SIG-M5 (cell line): ENCODE results near the gene PLD6.

ENCODE experiments used
- DNase-seq: peaks from one replicate; lab custom pipeline; 2025; lab: John Stamatoyannopoulos, UW

The PLD6 gene

DNA sequence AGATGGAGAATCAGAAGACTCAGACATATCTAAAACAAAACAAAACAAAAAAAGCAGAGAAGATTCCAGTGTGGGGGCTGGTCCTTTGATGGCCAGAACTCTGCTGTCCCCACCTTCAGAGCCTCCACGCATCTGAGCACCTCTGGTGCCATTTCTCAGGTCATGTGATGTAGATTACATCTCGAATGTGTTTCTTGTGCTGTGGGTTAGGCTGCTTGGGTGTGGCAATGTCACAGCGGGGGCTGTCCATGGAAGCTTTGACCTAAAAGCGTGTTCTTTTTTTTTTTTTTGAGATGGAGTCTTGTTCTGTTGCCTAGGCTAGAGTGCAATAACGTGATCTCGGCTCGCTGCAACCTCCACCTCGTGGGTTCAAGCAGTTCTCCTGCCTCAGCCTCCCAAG lies 51.2 kb downstream of the PLD6 start:
- DNase-seq = no peak

DNA sequence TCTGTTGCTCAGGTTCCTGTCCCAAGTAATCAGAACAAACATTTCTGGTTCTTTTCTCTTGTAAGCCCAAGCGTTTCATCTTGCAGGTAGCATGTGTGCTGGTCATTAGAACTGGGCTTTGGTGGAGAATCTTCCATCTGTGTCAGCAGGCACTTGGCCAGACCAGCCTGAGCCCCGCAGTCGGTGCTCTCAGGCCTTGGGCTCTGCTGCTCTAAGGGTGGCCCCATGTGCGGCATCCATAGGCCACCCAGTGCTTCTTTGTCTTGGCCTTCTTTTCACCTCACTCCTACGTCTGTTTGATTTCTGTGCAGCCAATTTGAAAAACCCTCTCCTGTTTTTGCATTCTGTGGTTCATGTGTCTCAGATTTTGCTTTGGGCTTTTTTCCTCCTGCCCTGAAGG lies 51.6 kb downstream of the PLD6 start:
- DNase-seq = no peak

DNA sequence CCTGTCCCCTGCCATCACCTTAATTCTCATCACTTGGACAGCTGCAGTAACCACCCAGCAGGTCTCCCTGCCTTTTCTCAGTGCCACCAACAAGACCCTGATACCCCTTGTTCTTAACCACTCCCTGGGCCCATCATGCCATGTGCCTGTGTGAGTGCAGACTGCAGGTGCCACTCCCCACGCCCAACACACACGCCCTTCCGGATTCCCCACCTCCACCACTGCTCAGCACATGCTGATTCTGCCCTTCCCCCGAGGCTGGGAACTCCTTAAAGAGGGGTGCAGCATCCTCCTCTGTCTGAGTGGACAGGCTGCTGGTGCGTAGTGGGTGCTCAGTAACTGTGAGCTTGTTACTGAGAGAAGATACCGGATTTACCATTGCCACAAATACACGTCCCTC lies 52.4 kb downstream of the PLD6 start:
- DNase-seq = no peak

GRCh38 chr17:17153071-17153470 lies 53.1 kb downstream of the PLD6 start:
- no peak for DNase-seq

DNA sequence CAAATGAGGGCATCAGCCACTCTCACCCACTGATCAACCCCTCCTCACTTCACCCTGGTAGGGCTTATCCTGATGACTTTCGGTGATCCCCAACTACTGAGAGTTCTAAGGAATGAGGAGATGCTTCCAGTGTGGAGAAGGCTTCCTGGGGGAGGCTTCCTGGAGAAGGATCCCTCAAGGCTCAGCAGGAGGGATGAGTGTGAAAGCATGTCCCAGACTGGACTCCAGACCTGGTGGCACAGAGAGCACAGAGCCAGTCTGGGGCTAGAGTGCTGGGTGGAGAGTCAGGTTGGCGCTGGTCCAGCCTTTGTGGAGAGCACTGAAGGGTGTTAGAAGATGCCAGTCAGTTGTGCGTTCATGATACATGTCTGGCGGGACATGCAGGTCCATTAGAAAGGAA lies 53.7 kb downstream of the PLD6 start:
- DNase-seq = no peak

GRCh38 chr17:17151962-17152361 lies 54.2 kb downstream of the PLD6 start:
- DNase-seq = no peak

DNA sequence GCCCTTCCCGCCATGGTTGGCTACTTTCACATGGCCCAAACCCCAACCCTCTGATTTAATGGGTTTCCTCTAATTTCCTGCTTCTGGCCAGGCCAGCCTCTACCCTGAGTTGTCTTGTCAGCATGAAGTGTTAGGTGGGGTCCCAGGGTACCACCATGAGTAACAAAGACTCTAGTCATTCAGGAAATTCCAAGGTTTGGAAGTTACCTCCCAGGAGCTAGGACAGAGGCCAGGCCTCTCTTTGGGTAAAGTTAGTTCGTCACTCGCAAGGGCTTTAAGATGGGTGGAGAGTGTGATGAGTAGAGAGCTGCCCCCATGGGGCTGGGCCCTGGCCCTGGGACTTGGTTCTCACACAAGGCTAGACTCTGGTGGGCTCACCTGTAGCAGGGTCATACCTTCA lies 54.6 kb downstream of the PLD6 start:
- DNase-seq = no peak

DNA sequence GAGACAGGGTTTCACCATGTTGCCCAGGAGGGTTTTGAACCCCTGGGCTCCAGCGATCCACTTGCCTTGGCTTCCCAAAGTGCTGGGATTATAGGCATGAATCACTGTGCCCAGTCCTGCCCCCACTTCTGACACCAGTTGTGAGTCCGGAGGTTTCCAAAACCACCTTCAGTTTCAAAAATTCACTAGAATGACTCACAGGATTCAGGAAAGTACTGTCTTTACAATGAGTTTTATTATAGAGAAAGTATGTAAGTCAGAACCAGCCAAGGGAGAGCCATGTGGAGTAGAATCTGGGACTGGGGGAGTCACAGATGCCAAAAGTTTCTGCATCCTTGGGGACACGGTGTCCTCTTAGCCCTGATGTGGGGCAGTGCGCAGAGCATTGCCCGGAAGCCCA lies 55.1 kb downstream of the PLD6 start:
- DNase-seq = no peak
